HepG2 (cell line): Measurements from ENCODE around the gene RAB20. TPM values are rescaled to one million over a fixed set of nuclear protein-coding genes. Genes with fewer than 3 reads are reported as not detected.

Experiments
- ATAC-seq: fragments of 200-7000 bp; cut with Tn5 transposase; 3 replicates; pipeline ENCODE4 v1.9.1; 2020; ENCODE audit warnings: mild to moderate bottlenecking, moderate library complexity
- BruUV-seq: library from RNA; stranded (reverse); fragments of 400-500 nt; replicated peaks from 2 replicates; lab custom pipeline; 2021; lab: Mats Ljungman, UMichigan
- CTCF ChIA-PET: fragments of 300-600 bp; formaldehyde crosslinking; extraction: SDS; loops from one replicate; lab custom pipeline; 2021; ENCODE audit warnings: low total read pairs, inconsistent platforms, low intra/inter-chr PET ratio; lab: Yijun Ruan, JAX
- POLR2A ChIA-PET: fragments of 350-600 bp; sonication (Branson Sonifier 250); formaldehyde crosslinking; loops from one replicate; lab custom pipeline; 2020; ENCODE audit warnings: antibody characterized with exemption, inconsistent platforms; lab: Yijun Ruan, JAX
- DNase-seq: peaks from one replicate; pipeline ENCODE4 v3.0.0-alpha.2; 2015; ENCODE audit warnings: low spot score
- FAIRE-seq: peaks from 3 replicates; lab custom pipeline; 2011; peaks lifted over from hg19 to GRCh38; lab: Jason Lieb, UNC
- H2AFZ ChIP-seq: one replicate; pipeline ENCODE4 v1.6.1; 2011; ENCODE audit warnings: low read length, inconsistent platforms
- H3K27ac ChIP-seq: fragments of 300-600 bp; 3 replicates; pipeline ENCODE4 v1.8.0; 2011; ENCODE audit warnings: mixed run types, mild to moderate bottlenecking, mixed read lengths, low read length, inconsistent platforms; ENCODE audit not compliant: insufficient read depth; ENCODE audit errors: extremely low read length
- H3K27me3 ChIP-seq, 2 experiments: fragments of 200-600 bp in 1 of 2; 2 replicates in 1 of 2; 3 replicates in 1 of 2; pipeline versions ENCODE4 v1.6.0 to v1.8.0; 2011; ENCODE audit warnings: low read length in 2 of 2, mild to moderate bottlenecking in 2 of 2, moderate library complexity in 2 of 2, inconsistent platforms in 1 of 2; ENCODE audit not compliant: insufficient read depth in 2 of 2, control insufficient read depth in 1 of 2
- H3K36me3 ChIP-seq, 2 experiments: fragments of 200-600 bp in 1 of 2; replicated peaks in 1 of 2; 2 replicates in 1 of 2; 3 replicates in 1 of 2; pipeline versions ENCODE4 v1.5.1 to v1.8.0; 2011; ENCODE audit warnings: low read length in 2 of 2, inconsistent platforms in 1 of 2; ENCODE audit not compliant: insufficient read depth in 2 of 2, control insufficient read depth in 1 of 2
- H3K4me1 ChIP-seq: 2 replicates; pipeline ENCODE4 v1.5.1; 2012; ENCODE audit warnings: low read length, inconsistent platforms; ENCODE audit not compliant: insufficient read depth
- H3K4me2 ChIP-seq: 2 replicates; pipeline ENCODE4 v1.6.0; 2011; ENCODE audit warnings: low read depth, low read length, inconsistent platforms
- H3K4me3 ChIP-seq, 3 experiments: fragments of 200-600 bp in 1 of 3; sonication (generic), shearing (Covaris generic) in 1 of 3; replicated peaks in 1 of 3; 2 replicates each; pipeline ENCODE4 v1.5.1; 2011 to 2016; ENCODE audit warnings: low read length in 3 of 3, inconsistent platforms in 2 of 3, low read depth in 2 of 3, mild to moderate bottlenecking in 2 of 3, control low read depth in 1 of 3, mixed read lengths in 1 of 3; ENCODE audit not compliant: insufficient read depth in 1 of 3
- H3K79me2 ChIP-seq: one replicate; pipeline ENCODE4 v1.6.1; 2011; ENCODE audit warnings: low read length, inconsistent platforms; ENCODE audit not compliant: insufficient read depth
- H3K9ac ChIP-seq: 2 replicates; pipeline ENCODE4 v1.6.0; 2011; ENCODE audit warnings: mild to moderate bottlenecking, low read depth, low read length, inconsistent platforms; ENCODE audit not compliant: insufficient read depth
- H3K9me3 ChIP-seq: 2 replicates; pipeline ENCODE4 v1.5.1; 2012; ENCODE audit warnings: mild to moderate bottlenecking, low read length
- H4K20me1 ChIP-seq: 2 replicates; pipeline ENCODE4 v1.6.0; 2011; ENCODE audit warnings: inconsistent platforms, mild to moderate bottlenecking, low read length, moderate library complexity; ENCODE audit not compliant: insufficient read depth
- CBFB ChIP-seq: sonication (generic); formaldehyde crosslinking; IDR thresholded peaks from 2 replicates; pipeline ENCODE4 v1.4.0; 2020; ENCODE audit warnings: missing genetic modification reagents
- FLYWCH1 ChIP-seq: sonication (generic); formaldehyde crosslinking; IDR thresholded peaks from 2 replicates; pipeline ENCODE4 v1.8.1; 2023; ENCODE audit warnings: mild to moderate bottlenecking, missing genetic modification reagents
- MAFG ChIP-seq: sonication (generic); formaldehyde crosslinking; IDR thresholded peaks from 2 replicates; pipeline ENCODE4 v1.5.1; 2020; ENCODE audit warnings: mild to moderate bottlenecking, missing genetic modification reagents
- MEIS2 ChIP-seq: sonication (generic); formaldehyde crosslinking; IDR thresholded peaks from 2 replicates; pipeline ENCODE4 v1.9.0; 2021; ENCODE audit warnings: mild to moderate bottlenecking, missing genetic modification reagents
- MXI1 ChIP-seq: IDR thresholded peaks from 3 replicates; pipeline ENCODE4 v1.6.1; 2012; ENCODE audit warnings: low read depth, low read length, inconsistent platforms, borderline replicate concordance
- NPAS2 ChIP-seq: sonication (generic); formaldehyde crosslinking; IDR thresholded peaks from 2 replicates; pipeline ENCODE4 v1.8.0; 2022; ENCODE audit warnings: mild to moderate bottlenecking, missing genetic modification reagents, borderline replicate concordance
- SETDB1 ChIP-seq: sonication (generic); formaldehyde crosslinking; IDR thresholded peaks from 2 replicates; pipeline ENCODE4 v1.5.1; 2020; ENCODE audit warnings: missing genetic modification reagents, mild to moderate bottlenecking, borderline replicate concordance
- SP140L ChIP-seq: sonication (generic); formaldehyde crosslinking; IDR thresholded peaks from 2 replicates; pipeline ENCODE4 v1.4.0; 2020; ENCODE audit warnings: missing genetic modification reagents, borderline replicate concordance
- TCF7 ChIP-seq: sonication (generic); IDR thresholded peaks from 2 replicates; pipeline ENCODE4 v1.6.1; 2016; ENCODE audit warnings: antibody characterized with exemption, low read depth
- ZFP62 ChIP-seq: sonication (generic); formaldehyde crosslinking; IDR thresholded peaks from 2 replicates; pipeline ENCODE4 v1.4.0; 2020; ENCODE audit warnings: missing genetic modification reagents
- ZNF24 ChIP-seq: fragments of 450-650 bp; IDR thresholded peaks from 2 replicates; pipeline ENCODE4 v1.6.1; 2017; ENCODE audit warnings: antibody characterized with exemption, mild to moderate bottlenecking
- ZNF557 ChIP-seq: sonication (generic); formaldehyde crosslinking; IDR thresholded peaks from 2 replicates; pipeline ENCODE4 v1.4.0; 2020; ENCODE audit warnings: missing genetic modification reagents
- WGBS: methylation state at CpG from one replicate; pipeline ENCODE4 v1.1.6; 2017; ENCODE audit warnings: low lambda C conversion rate; 5-methylcytosine and 5-hydroxymethylcytosine counted together
- in situ Hi-C: cut with HindIII; loops from 2 replicates; pipeline ENCODE4 v1.10.0; 2017; ENCODE audit warnings: low pct_unique_long_range_greater_than_20kb; ENCODE audit not compliant: extremely low pct_ligation_motif_present
- intact Hi-C: fragments of 100-400 bp; cut with micrococcal nuclease; formaldehyde crosslinking; loops from one replicate; pipeline ENCODE4 v1.10.0; 2022; ENCODE audit not compliant: unreplicated experiment
- polyA plus RNA-seq, 8 experiments: library from polyadenylated mRNA; depleted of rRNA in 3 of 8; stranded (reverse) in 7 of 8; unstranded in 1 of 8; fragments of >200 nt; fragmentation: Illumina TruSeq in 4 of 8; extraction: Trizol in 4 of 8; gene quantifications; 2 replicates each; pipeline versions ENCODE4 v1.2.1 to v1.2.3, GENCODE V29; 2011 to 2016; ENCODE audit warnings: low read depth in 4 of 8, missing spikeins in 1 of 8, mixed read lengths in 1 of 8; ENCODE audit not compliant: insufficient read depth in 1 of 8
- total RNA-seq, 5 experiments: library from RNA; depleted of rRNA; stranded (reverse); fragments of >200 nt; fragmentation: Illumina TruSeq; extraction: Trizol; gene quantifications; 2 replicates each; pipeline ENCODE4 v1.2.3, GENCODE V29; 2016; ENCODE audit warnings: low read depth in 1 of 5
- TF ChIP-seq, protein P1 (sequence below): sonication (generic); formaldehyde crosslinking; conservative IDR thresholded peaks from 2 replicates; pipeline ENCODE4 v1.5.0; 2020; ENCODE audit warnings: missing genetic modification reagents
- TF ChIP-seq, protein P2 (sequence below): IDR thresholded peaks from 2 replicates; pipeline ENCODE4 v1.6.1; 2012; ENCODE audit warnings: low read depth, low read length, improper control_type of control experiment
- TF ChIP-seq, protein P3 (sequence below): sonication (generic); formaldehyde crosslinking; conservative IDR thresholded peaks from 2 replicates; pipeline ENCODE4 v1.4.0; 2020; ENCODE audit warnings: missing genetic modification reagents

RAB20 gene
- total and polyA plus RNA-seq, 2 of the 13 experiments (the other 11 are each of a cell fraction or from before 2014, with no cell fraction given): 15.6 to 30.5 TPM

DNA sequence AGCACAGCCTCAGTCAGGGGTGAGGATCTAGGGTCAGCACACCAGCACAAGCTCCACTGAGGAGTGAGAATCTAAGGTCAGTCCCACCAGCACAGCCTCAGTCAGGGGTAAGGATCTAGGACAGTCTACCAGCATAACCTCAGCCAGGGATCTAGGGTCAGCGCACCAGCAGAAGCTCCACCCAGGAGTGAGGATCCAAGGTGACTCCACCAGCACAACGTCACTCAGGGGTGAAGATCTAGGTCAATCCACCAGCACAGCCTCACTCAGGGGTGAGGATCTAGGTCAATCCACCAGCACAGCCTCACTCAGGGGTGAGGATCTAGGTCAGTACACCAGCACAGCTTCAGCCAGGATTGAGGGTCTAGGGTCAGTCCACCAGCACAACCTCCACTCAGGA lies 64.5 kb downstream of the RAB20 start:
- no peaks in the 10 kb centered on the region for H3K36me3 ChIP-seq
- DNase-seq (no peak), FAIRE-seq (no peak), ATAC-seq (no peak)
- no peak overlapping the region for H3K4me2 ChIP-seq
- ChIA-PET CTCF (no interaction called here), POLR2A (no interaction called here)
- no peak overlapping the region for H3K9ac ChIP-seq
- in situ Hi-C loops: no loop called here
- intact Hi-C loops: no loop called here
- no peak for TF ChIP-seq SP140L (CRISPR knock-in tag)
- no peak for TF ChIP-seq NPAS2
- no peak for TF ChIP-seq ZNF557
- no peak for TF ChIP-seq MEIS2 (CRISPR knock-in tag)
- TF ChIP-seq ZFP62 (CRISPR knock-in tag): no peak
- TF ChIP-seq ZNF24: no peak
- no peak for TF ChIP-seq MAFG (CRISPR knock-in tag)
- TF ChIP-seq FLYWCH1 (CRISPR knock-in tag): no peak
- no peak for TF ChIP-seq TCF7
- H3K27me3 ChIP-seq: 0 out of 5 replicates have a peak, but pooled peaks cover 0 to 5% of the 10 kb centered on the region in 2 experiments
- no peaks in the 10 kb centered on the region for H3K79me2 ChIP-seq
- no TSS peak for BruUV-seq
- no peak overlapping the region for H3K27ac ChIP-seq
- no peak overlapping the region for H3K4me3 ChIP-seq
- H4K20me1 ChIP-seq: no peaks in the 10 kb centered on the region
- no CpG with 5 or more reads among the region's 2 CpGs for WGBS
- H3K9me3 ChIP-seq: no peaks in the 10 kb centered on the region; the same call in 1 of the 2 replicates
- H2AFZ ChIP-seq: no peak overlapping the region
- H3K4me1 ChIP-seq: peaks cover 7% of the 10 kb centered on the region; the same call in 1 of the 2 replicates

DNA sequence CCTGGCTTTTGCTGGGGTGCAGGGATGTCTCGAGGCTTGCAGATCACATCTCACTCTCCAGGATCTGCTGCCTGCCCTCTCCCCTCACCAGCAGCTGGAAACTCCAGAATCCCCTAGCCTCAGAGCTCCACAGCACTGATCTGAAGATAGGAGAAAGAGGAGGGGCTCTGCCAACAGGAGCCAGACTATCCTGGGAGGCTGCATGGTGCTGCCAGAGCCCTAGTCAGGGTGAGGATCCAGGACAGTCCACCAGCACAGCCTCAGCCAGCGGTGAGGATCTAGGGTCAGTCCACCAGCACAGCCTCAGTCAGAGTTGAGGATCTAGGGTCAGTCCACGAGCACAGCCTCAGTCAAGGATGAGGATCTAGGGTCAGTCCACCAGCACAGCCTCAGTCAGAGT lies 65.2 kb downstream of the RAB20 start:
- BruUV-seq: no TSS peak
- no peaks in the 10 kb centered on the region for H3K36me3 ChIP-seq
- H4K20me1 ChIP-seq: no peaks in the 10 kb centered on the region
- no peak overlapping the region for H3K4me2 ChIP-seq
- in situ Hi-C loops: no loop called here
- no peak for FAIRE-seq
- DNase-seq: no peak
- intact Hi-C loops: no loop called here
- H3K9me3 ChIP-seq: no peaks in the 10 kb centered on the region; the same call in 1 of the 2 replicates
- ChIA-PET POLR2A (no interaction called here), CTCF (no interaction called here)
- no peaks in the 10 kb centered on the region for H3K79me2 ChIP-seq
- H3K9ac ChIP-seq: no peak overlapping the region
- no peak overlapping the region for H3K4me3 ChIP-seq
- WGBS: no CpG with 5 or more reads among the region's 3 CpGs
- no peak overlapping the region for H3K27ac ChIP-seq
- ATAC-seq: no peak
- H3K27me3 ChIP-seq: 0 out of 5 replicates have a peak, but pooled peaks cover 0 to 5% of the 10 kb centered on the region in 2 experiments
- peaks cover 12% of the 10 kb centered on the region for H3K4me1 ChIP-seq
- H2AFZ ChIP-seq: no peak overlapping the region
- TF ChIP-seq, protein P1, sequence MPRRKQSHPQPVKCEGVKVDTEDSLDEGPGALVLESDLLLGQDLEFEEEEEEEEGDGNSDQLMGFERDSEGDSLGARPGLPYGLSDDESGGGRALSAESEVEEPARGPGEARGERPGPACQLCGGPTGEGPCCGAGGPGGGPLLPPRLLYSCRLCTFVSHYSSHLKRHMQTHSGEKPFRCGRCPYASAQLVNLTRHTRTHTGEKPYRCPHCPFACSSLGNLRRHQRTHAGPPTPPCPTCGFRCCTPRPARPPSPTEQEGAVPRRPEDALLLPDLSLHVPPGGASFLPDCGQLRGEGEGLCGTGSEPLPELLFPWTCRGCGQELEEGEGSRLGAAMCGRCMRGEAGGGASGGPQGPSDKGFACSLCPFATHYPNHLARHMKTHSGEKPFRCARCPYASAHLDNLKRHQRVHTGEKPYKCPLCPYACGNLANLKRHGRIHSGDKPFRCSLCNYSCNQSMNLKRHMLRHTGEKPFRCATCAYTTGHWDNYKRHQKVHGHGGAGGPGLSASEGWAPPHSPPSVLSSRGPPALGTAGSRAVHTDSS (CRISPR knock-in tag): no peak
- TF ChIP-seq, protein P2, sequence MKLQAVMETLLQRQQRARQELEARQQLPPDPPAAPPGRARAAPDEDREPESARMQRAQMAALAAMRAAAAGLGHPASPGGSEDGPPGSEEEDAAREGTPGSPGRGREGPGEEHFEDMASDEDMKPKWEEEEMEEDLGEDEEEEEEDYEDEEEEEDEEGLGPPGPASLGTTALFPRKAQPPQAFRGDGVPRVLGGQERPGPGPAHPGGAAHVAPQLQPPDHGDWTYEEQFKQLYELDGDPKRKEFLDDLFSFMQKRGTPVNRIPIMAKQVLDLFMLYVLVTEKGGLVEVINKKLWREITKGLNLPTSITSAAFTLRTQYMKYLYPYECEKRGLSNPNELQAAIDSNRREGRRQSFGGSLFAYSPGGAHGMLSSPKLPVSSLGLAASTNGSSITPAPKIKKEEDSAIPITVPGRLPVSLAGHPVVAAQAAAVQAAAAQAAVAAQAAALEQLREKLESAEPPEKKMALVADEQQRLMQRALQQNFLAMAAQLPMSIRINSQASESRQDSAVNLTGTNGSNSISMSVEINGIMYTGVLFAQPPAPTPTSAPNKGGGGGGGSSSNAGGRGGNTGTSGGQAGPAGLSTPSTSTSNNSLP: no peak
- TF ChIP-seq MXI1: no peak
- TF ChIP-seq CBFB (CRISPR knock-in tag): no peak
- TF ChIP-seq SETDB1 (CRISPR knock-in tag): no peak
- TF ChIP-seq, protein P3, sequence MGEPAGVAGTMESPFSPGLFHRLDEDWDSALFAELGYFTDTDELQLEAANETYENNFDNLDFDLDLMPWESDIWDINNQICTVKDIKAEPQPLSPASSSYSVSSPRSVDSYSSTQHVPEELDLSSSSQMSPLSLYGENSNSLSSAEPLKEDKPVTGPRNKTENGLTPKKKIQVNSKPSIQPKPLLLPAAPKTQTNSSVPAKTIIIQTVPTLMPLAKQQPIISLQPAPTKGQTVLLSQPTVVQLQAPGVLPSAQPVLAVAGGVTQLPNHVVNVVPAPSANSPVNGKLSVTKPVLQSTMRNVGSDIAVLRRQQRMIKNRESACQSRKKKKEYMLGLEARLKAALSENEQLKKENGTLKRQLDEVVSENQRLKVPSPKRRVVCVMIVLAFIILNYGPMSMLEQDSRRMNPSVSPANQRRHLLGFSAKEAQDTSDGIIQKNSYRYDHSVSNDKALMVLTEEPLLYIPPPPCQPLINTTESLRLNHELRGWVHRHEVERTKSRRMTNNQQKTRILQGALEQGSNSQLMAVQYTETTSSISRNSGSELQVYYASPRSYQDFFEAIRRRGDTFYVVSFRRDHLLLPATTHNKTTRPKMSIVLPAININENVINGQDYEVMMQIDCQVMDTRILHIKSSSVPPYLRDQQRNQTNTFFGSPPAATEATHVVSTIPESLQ (CRISPR knock-in tag): no peak
- TF ChIP-seq SP140L (CRISPR knock-in tag): no peak
